ENCODE measurements around the gene SLCO6A1. TPM values are rescaled to one million over a fixed set of nuclear protein-coding genes. Genes with fewer than 3 reads are reported as not detected.

Gene SLCO6A1
- total and polyA plus RNA-seq, 2 experiments from 2014 or later: 0.77 to 1.2 TPM

GRCh38 chr5:102542057-102542456 lies 43.3 kb upstream of the SLCO6A1 start:
- Histone ChIP-seq H3K79me2 (no peaks in the 10 kb centered on the region), H3K4me3 (no peak overlapping the region), H3K4me1 (ENCODE audit: insufficient read depth) (no peaks in the 10 kb centered on the region), H3K36me3 (replicated peaks; ENCODE audit: insufficient read depth, low read depth) (no peaks in the 10 kb centered on the region), H2AFZ (no peak overlapping the region), H4K20me1 (ENCODE audit: insufficient read depth, poor library complexity, severe bottlenecking) (no peaks in the 10 kb centered on the region), H3K4me2 (no peak overlapping the region), H3K27ac (no peak overlapping the region), H3K27me3 (no peaks in the 10 kb centered on the region), H3K9me3 (ENCODE audit: low read depth) (no peaks in the 10 kb centered on the region), H3K9me2 (replicated peaks; ENCODE audit: insufficient read depth) (no peaks in the 10 kb centered on the region)
- TF ChIP-seq EZH2 (IDR thresholded peaks at IDR 0.05; ENCODE audit: borderline replicate concordance) (no peak), CTCF (IDR thresholded peaks at IDR 0.05; ENCODE audit: poor library complexity) (no peak), EZH2phosphoT487 (IDR thresholded peaks at IDR 0.05; ENCODE audit: low read depth, severe bottlenecking, unreplicated experiment) (no peak)
- DNase-seq (ENCODE audit: low spot score): no peak
- WGBS (ENCODE audit: low lambda C conversion rate, missing lambda C conversion rate): 87% methylated on average over 1 of the region's 1 CpG

GRCh38 chr5:102539996-102540728 lies 41.4 kb upstream of the SLCO6A1 start:
- H4K20me1 ChIP-seq (ENCODE audit: insufficient read depth, poor library complexity, severe bottlenecking): no peaks in the 10 kb centered on the region
- H2AFZ ChIP-seq: no peak overlapping the region
- no peak for DNase-seq (ENCODE audit: low spot score)
- H3K27me3 ChIP-seq: no peaks in the 10 kb centered on the region
- no peaks in the 10 kb centered on the region for H3K36me3 ChIP-seq (replicated peaks; ENCODE audit: insufficient read depth, low read depth)
- no peak overlapping the region for H3K4me3 ChIP-seq
- H3K9me3 ChIP-seq (ENCODE audit: low read depth): no peaks in the 10 kb centered on the region
- no peak overlapping the region for H3K4me2 ChIP-seq
- H3K27ac ChIP-seq: no peak overlapping the region
- H3K9me2 ChIP-seq (replicated peaks; ENCODE audit: insufficient read depth): no peaks in the 10 kb centered on the region
- H3K79me2 ChIP-seq: no peaks in the 10 kb centered on the region
- H3K4me1 ChIP-seq (ENCODE audit: insufficient read depth): no peaks in the 10 kb centered on the region
- WGBS (ENCODE audit: low lambda C conversion rate, missing lambda C conversion rate): 91% methylated on average over 5 of the region's 5 CpGs
- TF ChIP-seq EZH2 (IDR thresholded peaks at IDR 0.05; ENCODE audit: borderline replicate concordance) (no peak), EZH2phosphoT487 (IDR thresholded peaks at IDR 0.05; ENCODE audit: low read depth, severe bottlenecking, unreplicated experiment) (no peak), CTCF (IDR thresholded peaks at IDR 0.05; ENCODE audit: poor library complexity) (no peak)

GRCh38 chr5:102539562-102539961 lies 40.8 kb upstream of the SLCO6A1 start:
- no peak overlapping the region for H3K4me2 ChIP-seq
- DNase-seq (ENCODE audit: low spot score): peak; percentile 16
- no peaks in the 10 kb centered on the region for H3K27me3 ChIP-seq
- H3K9me2 ChIP-seq (replicated peaks; ENCODE audit: insufficient read depth): no peaks in the 10 kb centered on the region
- no peak overlapping the region for H2AFZ ChIP-seq
- H3K36me3 ChIP-seq (replicated peaks; ENCODE audit: insufficient read depth, low read depth): no peaks in the 10 kb centered on the region
- TF ChIP-seq EZH2 (IDR thresholded peaks at IDR 0.05; ENCODE audit: borderline replicate concordance): no peak
- TF ChIP-seq EZH2phosphoT487 (IDR thresholded peaks at IDR 0.05; ENCODE audit: low read depth, severe bottlenecking, unreplicated experiment): no peak
- TF ChIP-seq CTCF (IDR thresholded peaks at IDR 0.05; ENCODE audit: poor library complexity): no peak
- H3K9me3 ChIP-seq (ENCODE audit: low read depth): no peaks in the 10 kb centered on the region
- H3K4me1 ChIP-seq (ENCODE audit: insufficient read depth): no peaks in the 10 kb centered on the region
- no peak overlapping the region for H3K27ac ChIP-seq
- no peaks in the 10 kb centered on the region for H4K20me1 ChIP-seq (ENCODE audit: insufficient read depth, poor library complexity, severe bottlenecking)
- no peaks in the 10 kb centered on the region for H3K79me2 ChIP-seq
- H3K4me3 ChIP-seq: no peak overlapping the region
- 100% methylated on average over 1 of the region's 1 CpG for WGBS (ENCODE audit: low lambda C conversion rate, missing lambda C conversion rate)
